GM23248 (cell line): ENCODE measurements around the gene CCDC192.

Experiments
- EZH2 ChIP-seq: fragments of 200-600 bp; sonication (generic); IDR thresholded peaks from 2 replicates; pipeline ENCODE4 v1.6.1; 2018; ENCODE audit warnings: antibody characterized with exemption, mild to moderate bottlenecking; ENCODE audit not compliant: insufficient read depth, poor library complexity, severe bottlenecking
- EZH2phosphoT487 ChIP-seq: fragments of 200-600 bp; sonication (generic); IDR thresholded peaks from 2 replicates; pipeline ENCODE4 v1.6.1; 2018; ENCODE audit warnings: antibody characterized with exemption, moderate library complexity, mild to moderate bottlenecking, low read depth; ENCODE audit not compliant: insufficient read depth

- TF ChIP-seq EZH2phosphoT487 = no peak
- TF ChIP-seq EZH2 = no peak
Observed at GRCh38 chr5:127762412-127762811, 59.2 kb downstream of the CCDC192 start.
